22Rv1 (cell line): ENCODE data around the gene EVA1B.

Experiments
- ZFX ChIP-seq: fragments of 450-650 bp; IDR thresholded peaks from 2 replicates; pipeline ENCODE4 v1.6.1; 2017; ENCODE audit warnings: antibody characterized with exemption, borderline replicate concordance
- TF ChIP-seq, protein P1 (sequence below): fragments of 450-650 bp; IDR thresholded peaks from 2 replicates; pipeline ENCODE4 v1.5.1; 2017; ENCODE audit warnings: mild to moderate bottlenecking

DNA sequence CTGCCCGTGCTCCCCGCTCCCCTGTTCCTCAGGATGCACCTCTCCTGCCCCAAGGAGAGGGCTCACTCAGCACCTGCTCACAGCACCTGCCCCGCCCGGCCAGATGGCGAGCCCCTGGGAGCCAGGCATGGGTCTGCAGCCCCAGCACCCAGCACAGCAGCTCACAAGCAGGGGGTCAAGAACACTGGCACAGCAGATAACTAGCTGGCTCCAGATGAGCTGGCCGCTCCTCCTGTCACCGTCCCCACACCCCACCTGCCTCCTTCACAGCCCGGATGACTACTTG is 20.9 kb upstream of the EVA1B start:
- TF ChIP-seq, protein P1, sequence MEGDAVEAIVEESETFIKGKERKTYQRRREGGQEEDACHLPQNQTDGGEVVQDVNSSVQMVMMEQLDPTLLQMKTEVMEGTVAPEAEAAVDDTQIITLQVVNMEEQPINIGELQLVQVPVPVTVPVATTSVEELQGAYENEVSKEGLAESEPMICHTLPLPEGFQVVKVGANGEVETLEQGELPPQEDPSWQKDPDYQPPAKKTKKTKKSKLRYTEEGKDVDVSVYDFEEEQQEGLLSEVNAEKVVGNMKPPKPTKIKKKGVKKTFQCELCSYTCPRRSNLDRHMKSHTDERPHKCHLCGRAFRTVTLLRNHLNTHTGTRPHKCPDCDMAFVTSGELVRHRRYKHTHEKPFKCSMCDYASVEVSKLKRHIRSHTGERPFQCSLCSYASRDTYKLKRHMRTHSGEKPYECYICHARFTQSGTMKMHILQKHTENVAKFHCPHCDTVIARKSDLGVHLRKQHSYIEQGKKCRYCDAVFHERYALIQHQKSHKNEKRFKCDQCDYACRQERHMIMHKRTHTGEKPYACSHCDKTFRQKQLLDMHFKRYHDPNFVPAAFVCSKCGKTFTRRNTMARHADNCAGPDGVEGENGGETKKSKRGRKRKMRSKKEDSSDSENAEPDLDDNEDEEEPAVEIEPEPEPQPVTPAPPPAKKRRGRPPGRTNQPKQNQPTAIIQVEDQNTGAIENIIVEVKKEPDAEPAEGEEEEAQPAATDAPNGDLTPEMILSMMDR, result no peak
- TF ChIP-seq ZFX, result no peak
